Measurements from ENCODE around the gene EBPL. TPM values are rescaled to one million over a fixed set of nuclear protein-coding genes. Genes with fewer than 3 reads are reported as not detected.
"Not testable (repeated sequence)": the region's sequence is repeated elsewhere in the genome, so short reads cannot be mapped to it uniquely, and the experiment has no call there.

Gene EBPL
- total RNA-seq, 2 donors from 2014 or later = 95.4 to 114 TPM

GRCh38 chr13:49620170-49620621 is 71.1 kb downstream of the EBPL start:
- Histone ChIP-seq H3K36me3 (no peaks in the 10 kb centered on the region), H3K27me3 (replicated peaks; ENCODE audit: insufficient read depth) (no peaks in the 10 kb centered on the region), H3K27ac (no peak overlapping the region), H3K9me3 (no peaks in the 10 kb centered on the region), H3K4me1 (replicated peaks) (no peaks in the 10 kb centered on the region), H3K4me3 (peak overlapping the region in 1 of 2 donors; percentile 4)
- WGBS = 65% methylated on average over 22 of the region's 22 CpGs
- DNase-seq (ENCODE audit: low spot score) = no peak
- intact Hi-C loops (cut with DNase I) = no loop called here
- no peak for TF ChIP-seq CTCF (IDR thresholded peaks at IDR 0.05)
- no peak for TF ChIP-seq POLR2A (IDR thresholded peaks at IDR 0.05)
- TF ChIP-seq POLR2AphosphoS5 (IDR thresholded peaks at IDR 0.05) = no peak

GRCh38 chr13:49616676-49617065 is 74.6 kb downstream of the EBPL start:
- 97% methylated on average over 3 of the region's 3 CpGs for WGBS
- H3K27me3 ChIP-seq (replicated peaks; ENCODE audit: insufficient read depth) = no peaks in the 10 kb centered on the region

GRCh38 chr13:49615836-49616675 is 75.2 kb downstream of the EBPL start:
- no peak overlapping the region for H3K27ac ChIP-seq
- WGBS = 56% methylated on average over 8 of the region's 8 CpGs
- no peak for DNase-seq (ENCODE audit: low spot score)
- intact Hi-C loops (cut with DNase I) = no loop called here
- H3K9me3 ChIP-seq = no peaks in the 10 kb centered on the region
- H3K4me3 ChIP-seq = no peak overlapping the region
- H3K4me1 ChIP-seq (replicated peaks) = no peaks in the 10 kb centered on the region
- H3K36me3 ChIP-seq = no peaks in the 10 kb centered on the region
- TF ChIP-seq CTCF (IDR thresholded peaks at IDR 0.05) = no peak
- no peak for TF ChIP-seq POLR2AphosphoS5 (IDR thresholded peaks at IDR 0.05)
- no peak for TF ChIP-seq POLR2A (IDR thresholded peaks at IDR 0.05)
- H3K27me3 ChIP-seq (replicated peaks; ENCODE audit: insufficient read depth) = no peaks in the 10 kb centered on the region

More at GRCh38 chr13:49616676-49617065, 74.6 kb downstream of the EBPL start:
- H3K4me3 ChIP-seq = no peak overlapping the region
- no peak for TF ChIP-seq POLR2A (IDR thresholded peaks at IDR 0.05)
- TF ChIP-seq CTCF (IDR thresholded peaks at IDR 0.05) = no peak
- no peak for TF ChIP-seq POLR2AphosphoS5 (IDR thresholded peaks at IDR 0.05)
- no peaks in the 10 kb centered on the region for H3K9me3 ChIP-seq
- no peak overlapping the region for H3K27ac ChIP-seq
- no peaks in the 10 kb centered on the region for H3K4me1 ChIP-seq (replicated peaks)
- H3K36me3 ChIP-seq = no peaks in the 10 kb centered on the region
- DNase-seq (ENCODE audit: low spot score) = no peak
- intact Hi-C loops (cut with DNase I) = no loop called here

GRCh38 chr13:49612042-49612441 is 79.2 kb downstream of the EBPL start:
- H3K4me3 ChIP-seq; DNase-seq (ENCODE audit: low spot score); H3K36me3 ChIP-seq; intact Hi-C loops (cut with DNase I); H3K27ac ChIP-seq; H3K4me1 ChIP-seq (replicated peaks); H3K9me3 ChIP-seq; H3K27me3 ChIP-seq (replicated peaks; ENCODE audit: insufficient read depth): not testable (repeated sequence)
- WGBS = 92% methylated on average over 3 of the region's 3 CpGs

Other genes starting within 250 kb of the EBPL start
- 10 to 100 TPM; 43.9 to 96.5 TPM for gene CAB39L, start 247.4 kb downstream of the EBPL start, total RNA-seq
- 10 to 100 TPM in 1 of 2 donors, 1 to 10 TPM in 1; 9.0 to 17.6 TPM for gene SETDB2, start 247.2 kb downstream of the EBPL start, total RNA-seq
- gene PHF11, start 195.5 kb downstream of the EBPL start, total RNA-seq = 10 to 100 TPM; 28.5 to 29.5 TPM
- 10 to 100 TPM; 15.7 to 29.4 TPM for gene RCBTB1, start 105.9 kb downstream of the EBPL start, total RNA-seq
- under 1 TPM; 0.05 to 0.40 TPM for gene ARL11, start 63.0 kb downstream of the EBPL start, total RNA-seq
- gene KPNA3, start 101.2 kb upstream of the EBPL start, total RNA-seq = 10 to 100 TPM; 16.9 to 26.4 TPM
- gene SPRYD7, start 244.9 kb upstream of the EBPL start, total RNA-seq = 1 to 10 TPM; 6.9 to 8.4 TPM